CD4-positive, alpha-beta T cell treated with Interleukin-15 for 4 hours (primary cell): ENCODE results near the gene TTC34.
"Not testable (repeated sequence)": the region's sequence is repeated elsewhere in the genome, so short reads cannot be mapped to it uniquely, and the experiment has no call there.

Source experiments
- DNase-seq: peaks from one replicate; pipeline ENCODE4 v3.0.0-alpha.2; 2020; ENCODE audit warnings: low spot score

The TTC34 gene

DNA sequence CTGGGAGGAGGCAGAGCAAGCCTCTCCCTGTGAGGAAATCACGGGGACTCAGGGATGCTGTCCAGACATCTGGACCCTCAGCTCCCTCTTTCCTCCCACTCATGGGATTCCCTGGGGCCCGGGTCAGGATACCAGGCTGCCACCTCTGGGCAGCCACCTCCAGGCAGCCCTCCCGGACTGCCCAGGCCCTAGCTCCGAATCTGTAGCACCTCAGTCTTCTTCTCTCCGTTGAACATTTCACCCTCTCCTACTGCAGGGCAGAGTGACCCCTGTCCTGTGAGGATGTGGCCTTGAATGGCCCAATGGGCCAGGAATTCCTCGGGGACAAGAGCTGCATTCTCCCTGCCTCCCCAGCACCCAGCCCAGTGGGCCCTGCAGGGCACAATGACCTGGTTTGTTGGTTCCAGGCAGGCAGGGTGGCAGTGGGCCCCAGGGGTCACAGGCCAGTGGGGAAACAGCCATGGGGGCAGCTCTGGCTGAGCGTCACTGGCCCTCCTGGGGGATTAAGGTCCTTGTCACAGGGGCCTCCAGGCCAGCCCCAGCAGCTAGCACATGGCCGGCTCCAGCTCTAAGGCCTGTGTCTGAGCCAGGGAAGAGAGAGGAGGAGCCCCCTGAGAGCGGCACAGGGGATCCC is 9.5 kb upstream of the TTC34 start:
- DNase-seq = no peak

DNA sequence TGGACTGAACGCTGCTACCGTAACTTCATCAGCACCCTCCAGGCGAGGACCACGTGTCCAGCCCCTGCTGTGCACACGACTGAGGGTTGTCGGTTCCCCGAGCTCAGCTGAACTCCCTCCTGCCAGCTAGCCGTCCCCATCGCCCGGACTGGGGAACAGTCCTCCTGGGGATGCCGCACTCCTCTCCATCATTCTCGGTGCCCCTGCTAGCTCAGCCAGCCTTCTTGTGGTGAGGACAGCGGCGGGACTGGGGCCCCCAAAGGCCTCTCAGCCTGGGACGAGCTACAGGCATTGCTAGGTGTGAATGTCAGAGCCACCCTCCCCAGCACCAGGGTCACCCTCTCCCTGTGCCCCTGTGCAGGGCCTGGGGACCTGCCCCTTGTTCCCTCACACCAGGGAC is 8.8 kb upstream of the TTC34 start:
- no peak for DNase-seq

GRCh38 chr1:2809656-2810055 is 8.2 kb upstream of the TTC34 start:
- DNase-seq = no peak

DNA sequence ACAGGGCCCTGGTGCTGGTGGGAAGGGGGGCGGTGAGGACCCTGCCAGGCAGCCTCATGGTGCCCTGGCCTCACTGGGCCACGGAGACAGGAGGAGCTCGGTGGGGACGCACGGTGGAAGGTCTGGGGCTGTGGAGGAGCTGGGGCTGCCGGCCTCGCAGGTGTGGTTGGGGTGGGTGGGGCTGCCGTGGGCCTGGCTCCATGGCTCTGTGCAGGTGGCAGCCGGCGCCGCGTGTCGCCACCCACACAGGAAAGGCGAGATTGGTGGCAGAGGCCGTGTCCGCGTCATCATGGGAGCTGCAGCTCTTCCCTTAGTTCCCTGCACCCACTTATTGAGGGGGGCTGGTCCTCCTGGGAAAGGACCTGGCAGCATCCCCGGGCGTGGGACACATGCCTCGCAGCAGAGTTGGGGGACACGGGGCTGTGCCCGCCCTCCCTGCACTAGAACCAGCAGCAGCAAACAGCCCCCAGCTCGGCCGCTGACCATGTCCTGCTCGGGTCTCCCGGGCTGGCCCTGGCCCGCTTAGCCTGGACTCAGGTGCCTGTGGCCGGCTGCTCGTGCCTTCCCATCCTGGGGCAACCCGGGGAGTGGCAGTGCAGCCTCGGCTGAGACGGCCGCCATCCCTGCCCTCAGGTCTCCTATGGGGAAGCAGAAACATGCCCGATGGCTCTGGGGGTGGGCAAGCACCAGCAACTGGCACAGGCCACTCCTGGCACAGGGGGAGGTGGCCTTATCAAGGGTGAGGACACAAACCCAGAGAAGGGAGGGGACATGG is 7.5 kb upstream of the TTC34 start:
- no peak for DNase-seq

DNA sequence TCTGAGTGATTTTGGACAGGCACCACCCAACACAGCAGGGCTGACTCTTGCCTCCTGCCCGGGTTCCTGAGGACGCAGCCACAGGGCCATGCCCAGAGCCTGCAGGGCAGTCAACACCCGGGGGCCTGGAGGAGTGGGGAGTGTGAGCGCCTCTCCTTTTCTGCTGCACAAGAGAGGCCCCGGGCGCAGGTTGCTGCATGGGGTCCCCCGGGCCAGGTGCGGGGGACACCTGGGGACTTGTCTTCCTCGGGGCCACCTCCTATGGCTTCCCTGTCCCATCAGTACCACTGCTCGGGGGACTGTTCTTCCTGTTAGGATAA is 6.9 kb upstream of the TTC34 start:
- DNase-seq = no peak

GRCh38 chr1:2807678-2808385 is 6.3 kb upstream of the TTC34 start:
- DNase-seq = no peak

GRCh38 chr1:2807036-2807435 is 5.5 kb upstream of the TTC34 start:
- DNase-seq = no peak

DNA sequence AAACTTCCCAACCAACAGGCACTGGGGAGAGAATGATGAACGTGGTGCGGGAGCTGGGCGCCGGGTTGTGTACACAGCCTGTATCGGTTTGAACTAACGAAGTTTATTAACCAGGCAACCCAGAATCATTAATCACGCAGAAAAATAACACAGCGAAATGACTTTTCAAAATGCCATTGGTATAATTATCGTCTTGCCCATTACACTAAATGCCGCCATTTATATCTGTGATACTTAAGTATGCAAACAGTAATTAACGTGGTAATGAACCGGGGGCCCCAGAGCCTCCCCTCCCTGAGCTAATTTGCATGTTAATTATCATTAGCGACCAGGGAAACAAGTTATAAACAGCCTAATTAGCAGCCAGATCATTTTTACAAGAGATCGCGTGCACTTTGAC is 5.1 kb upstream of the TTC34 start:
- DNase-seq = no peak

GRCh38 chr1:2805801-2806430 is 4.4 kb upstream of the TTC34 start:
- no peak for DNase-seq

DNA sequence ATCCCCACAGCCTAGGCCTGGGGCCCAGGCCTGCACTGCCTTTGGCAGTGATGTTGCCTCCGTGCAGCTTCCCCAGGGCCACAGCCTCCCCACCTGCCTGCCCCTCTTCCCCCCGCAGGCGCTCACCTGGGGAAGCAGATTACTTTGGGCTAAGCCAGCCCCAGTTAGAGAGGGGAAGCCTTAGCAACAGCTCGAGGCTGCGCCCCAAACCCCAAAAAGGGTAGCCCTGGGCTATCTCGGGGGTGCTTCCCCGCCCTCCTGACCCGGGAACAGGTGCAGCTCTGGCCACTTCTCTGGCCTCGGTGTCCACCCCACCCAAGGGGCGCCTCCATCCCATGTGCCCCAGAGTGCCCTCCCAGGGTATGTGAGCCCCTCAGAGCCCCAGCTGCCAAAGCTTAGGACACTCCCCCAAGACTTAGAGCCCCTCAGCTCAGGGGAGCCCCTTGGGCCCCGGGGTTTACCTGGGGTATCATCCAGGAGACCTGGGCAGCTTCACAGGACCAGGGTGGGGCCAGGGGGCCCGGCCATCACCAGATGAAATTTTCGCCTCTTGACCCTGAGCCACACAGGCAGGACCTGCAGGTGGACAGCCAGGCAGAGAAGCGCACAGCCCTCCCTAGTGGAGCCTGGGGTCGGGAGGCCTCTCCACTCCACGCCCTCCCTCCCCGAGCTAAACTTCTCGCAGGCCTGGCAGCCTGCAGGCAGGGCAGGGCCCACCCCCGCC is 3.3 kb upstream of the TTC34 start:
- DNase-seq = no peak

- no peak for DNase-seq
Measured at GRCh38 chr1:2803931-2804627, 2.6 kb upstream of the TTC34 start.

- no peak for DNase-seq
Measured at GRCh38 chr1:2803086-2803930, 1.8 kb upstream of the TTC34 start.

GRCh38 chr1:2802421-2802961 is 998 bp upstream of the TTC34 start:
- DNase-seq = no peak

DNA sequence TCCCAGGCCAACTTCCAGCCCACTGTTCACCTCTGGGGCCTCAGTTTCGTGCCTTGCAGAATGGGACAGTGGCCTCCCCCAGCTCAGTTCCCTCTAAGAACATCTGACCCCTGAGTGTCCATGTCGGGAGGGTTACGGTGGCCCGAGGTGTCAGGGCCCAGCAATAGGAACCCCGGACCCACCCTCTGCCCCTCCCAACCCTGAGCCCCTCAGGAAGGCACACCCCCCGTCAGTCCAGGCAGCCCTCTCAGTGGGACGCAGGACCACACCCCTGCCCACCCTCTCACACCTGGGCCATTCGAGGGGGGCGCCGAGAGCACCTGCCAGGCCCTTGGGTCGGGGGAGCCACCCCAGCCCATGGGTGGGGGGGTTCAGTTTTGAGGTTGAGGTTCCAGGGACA is 447 bp downstream of the TTC34 start:
- DNase-seq = no peak

- no peak for DNase-seq
Measured at GRCh38 chr1:2800664-2801045, 838 bp downstream of the TTC34 start.

DNA sequence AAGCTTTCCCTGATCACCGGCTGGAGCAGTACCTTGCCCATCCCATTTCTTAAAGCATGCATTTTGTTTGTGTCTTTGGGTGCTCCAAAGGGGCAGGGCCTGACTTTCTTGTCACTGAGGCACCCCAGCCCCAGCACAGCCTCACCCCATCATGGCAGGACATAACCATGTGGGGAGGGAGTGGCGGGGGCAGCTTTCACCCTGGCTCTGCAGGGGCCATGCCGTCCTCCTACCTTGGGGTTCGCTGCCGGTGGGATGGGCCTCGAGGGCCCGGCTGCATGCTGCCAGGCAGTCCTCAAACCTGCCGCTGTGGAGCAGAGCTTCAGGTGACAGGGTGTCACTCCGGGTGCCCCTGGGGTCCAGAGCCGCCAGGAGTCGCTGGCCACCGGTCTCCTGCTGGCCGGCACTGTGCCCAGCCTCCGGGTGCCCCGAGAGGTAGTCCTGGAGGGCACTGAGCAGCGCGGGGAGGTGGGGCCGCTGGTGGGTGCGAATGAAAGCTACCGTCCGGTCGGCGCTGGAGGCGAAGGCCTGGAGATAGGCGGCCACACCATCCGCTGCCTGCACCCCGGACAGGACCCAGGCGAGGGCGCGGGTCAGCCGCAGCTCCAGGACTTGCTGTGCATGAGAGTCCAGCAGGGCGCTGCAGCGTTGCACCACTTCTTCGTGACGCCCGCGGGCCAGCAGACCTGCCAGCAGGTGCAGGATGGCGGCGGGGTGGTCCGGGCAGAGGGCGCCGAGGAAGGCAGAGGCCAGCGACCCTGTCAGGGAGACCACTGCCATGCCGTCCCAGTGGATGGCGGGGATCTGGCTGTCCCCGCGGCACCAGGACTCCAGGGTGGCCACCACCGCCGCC is 1.5 kb downstream of the TTC34 start:
- DNase-seq = no peak

- DNase-seq = not testable (repeated sequence)
Measured at GRCh38 chr1:2798958-2799357, 2.5 kb downstream of the TTC34 start.

DNA sequence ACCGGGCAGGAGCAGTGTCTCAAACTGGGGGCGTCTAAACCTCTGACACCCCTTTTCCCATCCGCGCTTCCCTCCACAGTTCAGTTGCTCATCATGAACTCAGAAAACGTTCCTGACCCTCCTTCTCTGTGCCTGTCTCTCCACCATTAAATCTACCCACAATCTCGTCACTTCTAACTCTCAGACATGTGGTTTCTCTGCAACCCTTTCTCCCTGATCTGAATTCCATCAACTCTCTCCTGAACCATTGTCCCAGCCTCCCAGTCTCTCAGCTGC is 3.8 kb downstream of the TTC34 start:
- no peak for DNase-seq

GRCh38 chr1:2796890-2797740 is 4.4 kb downstream of the TTC34 start:
- DNase-seq = no peak
